Left lung (tissue), 10 donors: ENCODE data around the gene GTF2A2. TPM values are rescaled to one million over a fixed set of nuclear protein-coding genes. Genes with fewer than 3 reads are reported as not detected.

Experiments
- ATAC-seq: fragments of 200-7000 bp; cut with Tn5 transposase; one replicate; pipeline ENCODE4 v1.9.1; 2020; ENCODE audit warnings: moderate library complexity
- DNase-seq, 4 donors: peaks; one replicate each; pipeline ENCODE4 v3.0.0-alpha.2; 2013 to 2020
- H3K27ac ChIP-seq, 2 donors: fragments of 200-600 bp; sonication (generic) in 1 of 2; one replicate each; pipeline versions ENCODE4 v1.5.0 to v1.8.0; 2020 to 2021
- H3K27me3 ChIP-seq, 2 donors: fragments of 200-600 bp; sonication (generic) in 1 of 2; one replicate each; pipeline versions ENCODE4 v1.5.0 to v1.8.0; 2020 to 2021
- H3K36me3 ChIP-seq, 2 donors: fragments of 200-600 bp; sonication (generic) in 1 of 2; one replicate each; pipeline versions ENCODE4 v1.5.0 to v1.8.0; 2020 to 2021
- H3K4me1 ChIP-seq, 2 donors: fragments of 200-600 bp; one replicate each; pipeline ENCODE4 v1.8.0; 2021
- H3K4me3 ChIP-seq, 2 donors: fragments of 200-600 bp; sonication (generic) in 1 of 2; one replicate each; pipeline versions ENCODE4 v1.5.0 to v1.8.0; 2020 to 2021; ENCODE audit warnings: mild to moderate bottlenecking in 1 of 2
- H3K9me3 ChIP-seq, 2 donors: fragments of 200-600 bp; sonication (generic) in 1 of 2; one replicate each; pipeline versions ENCODE4 v1.5.0 to v1.8.0; 2020 to 2021
- CTCF ChIP-seq, 2 donors: fragments of 200-600 bp; sonication (generic) in 1 of 2; IDR thresholded peaks; one replicate each; pipeline versions ENCODE4 v1.5.0 to v1.8.0; 2021; ENCODE audit warnings: antibody characterized with exemption in 2 of 2
- intact Hi-C, 2 donors: fragments of 100-400 bp; cut with DNase I; formaldehyde crosslinking; loops; one replicate each; pipeline versions ENCODE4 v1.11.2 to v1.14.2; 2022
- polyA plus RNA-seq, 6 donors: library from polyadenylated mRNA; unstranded; fragments of 120-200 nt; gene quantifications; one replicate each; pipeline ENCODE4 v1.2.1, GENCODE V29; 2013; ENCODE audit not compliant: insufficient read length in 6 of 6
- total RNA-seq, 2 donors: library from RNA; stranded (reverse); fragmentation: NEBNext Ultra II Directional; extraction: Animal tissue kit (Norgen Biotek cat#: 25700); gene quantifications; one replicate each; pipeline ENCODE4 v1.2.1, GENCODE V29; 2021
- donor health status: DM: no; HTN: yes; CAD: no.
- donor health status: DM: no; HTN: no; CAD: no.

GTF2A2 gene
- total and polyA plus RNA-seq, 8 donors, result 92.5 to 112 (median 101) TPM

GRCh38 chr15:59659366-59659765 is 2.1 kb upstream of the GTF2A2 start:
- intact Hi-C loops, result no loop called here
- Histone ChIP-seq H3K27ac (no peak overlapping the region), H3K4me3 (no peak overlapping the region), H3K36me3 (peaks cover 0 to 51% of the 10 kb centered on the region in 2 donors), H3K4me1 (peaks cover 9 to 33% of the 10 kb centered on the region in 2 donors), H3K9me3 (no peaks in the 10 kb centered on the region), H3K27me3 (no peaks in the 10 kb centered on the region)
- ATAC-seq, result no peak
- no peak for DNase-seq
- TF ChIP-seq CTCF (IDR thresholded peaks at IDR 0.05), result no peak

GRCh38 chr15:59657635-59658125 is 365 bp upstream of the GTF2A2 start:
- peak overlapping the region; percentile 86 to 87 for H3K4me3 ChIP-seq
- peak in 2 of 4 donors; percentile 28 to 34 for DNase-seq
- peaks cover 9 to 37% of the 10 kb centered on the region in 2 donors for H3K4me1 ChIP-seq
- peaks cover 0 to 45% of the 10 kb centered on the region in 2 donors for H3K36me3 ChIP-seq
- no peaks in the 10 kb centered on the region for H3K9me3 ChIP-seq
- ATAC-seq, result peak; percentile 2
- intact Hi-C loops, result no loop called here
- peak overlapping the region; percentile 71 to 92 for H3K27ac ChIP-seq
- no peak for TF ChIP-seq CTCF (IDR thresholded peaks at IDR 0.05)
- no peaks in the 10 kb centered on the region for H3K27me3 ChIP-seq

- intact Hi-C loops, result no loop called here
- Histone ChIP-seq H3K36me3 (peaks cover 0 to 44% of the 10 kb centered on the region in 2 donors), H3K9me3 (no peaks in the 10 kb centered on the region), H3K27ac (no peak overlapping the region), H3K4me1 (peaks cover 9 to 37% of the 10 kb centered on the region in 2 donors), H3K4me3 (no peak overlapping the region), H3K27me3 (no peaks in the 10 kb centered on the region)
- DNase-seq (no peak), ATAC-seq (no peak)
- no peak for TF ChIP-seq CTCF (IDR thresholded peaks at IDR 0.05)
These were observed 3.3 kb downstream of the GTF2A2 start for GRCh38 chr15:59654046-59654445.

- TF ChIP-seq CTCF (IDR thresholded peaks at IDR 0.05), result no peak
- intact Hi-C loops, result no loop called here
- no peaks in the 10 kb centered on the region for H3K27me3 ChIP-seq
- H3K4me1 ChIP-seq, result peaks cover 0 to 6% of the 10 kb centered on the region in 2 donors
- ATAC-seq, result no peak
- H3K4me3 ChIP-seq, result no peak overlapping the region
- DNase-seq, result no peak
- H3K9me3 ChIP-seq, result no peaks in the 10 kb centered on the region
- H3K36me3 ChIP-seq, result peaks cover 0 to 84% of the 10 kb centered on the region in 2 donors
- H3K27ac ChIP-seq, result no peak overlapping the region
These were observed 7.7 kb downstream of the GTF2A2 start for GRCh38 chr15:59649603-59650002.

- Histone ChIP-seq H3K36me3 (peaks cover 0 to 86% of the 10 kb centered on the region in 2 donors), H3K9me3 (no peaks in the 10 kb centered on the region)
- TF ChIP-seq CTCF (IDR thresholded peaks at IDR 0.05), result no peak
These were observed 10.2 kb downstream of the GTF2A2 start for GRCh38 chr15:59647085-59647484.

More at GRCh38 chr15:59647085-59647484, 10.2 kb downstream of the GTF2A2 start:
- H3K4me1 ChIP-seq, result no peaks in the 10 kb centered on the region
- H3K4me3 ChIP-seq, result no peak overlapping the region
- no peak overlapping the region for H3K27ac ChIP-seq
- H3K27me3 ChIP-seq, result no peaks in the 10 kb centered on the region
- intact Hi-C loops, result no loop called here
- no peak for DNase-seq
- ATAC-seq, result no peak
